SK-N-SH treated with all-trans-retinoic acid at 6 μM for 48 hours (cell line): ENCODE data around the gene PTPRCAP.

ENCODE experiments used
- ARNTL ChIP-seq: fragments of 450-650 bp; formaldehyde crosslinking; IDR thresholded peaks from 2 replicates; pipeline ENCODE4 v1.5.0; 2020; ENCODE audit warnings: low read depth, mild to moderate bottlenecking, moderate library complexity, borderline replicate concordance
- CSDC2 ChIP-seq: fragments of 250-450 bp; sonication (Bioruptor Pico); IDR thresholded peaks from 2 replicates; pipeline ENCODE4 v1.5.0; 2020; ENCODE audit warnings: mild to moderate bottlenecking, moderate library complexity
- CSRNP3 ChIP-seq: fragments of 250-450 bp; sonication (Bioruptor Pico); IDR thresholded peaks from 2 replicates; pipeline ENCODE4 v1.5.1; 2021; ENCODE audit warnings: mild to moderate bottlenecking, moderate library complexity
- OSR1 ChIP-seq: fragments of 250-450 bp; sonication (Bioruptor Pico); IDR thresholded peaks from 2 replicates; pipeline ENCODE4 v1.8.0; 2022; ENCODE audit warnings: moderate library complexity, mild to moderate bottlenecking, inconsistent platforms
- PPARA ChIP-seq: fragments of 250-450 bp; sonication (Bioruptor Pico); IDR thresholded peaks from 2 replicates; pipeline ENCODE4 v1.5.0; 2020; ENCODE audit warnings: mild to moderate bottlenecking, borderline replicate concordance
- TCF4 ChIP-seq: fragments of 250-450 bp; sonication (Bioruptor Pico); IDR thresholded peaks from 2 replicates; pipeline ENCODE4 v1.8.0; 2021; ENCODE audit warnings: mild to moderate bottlenecking, moderate library complexity, borderline replicate concordance
- TOX ChIP-seq: fragments of 250-450 bp; sonication (Bioruptor Pico); IDR thresholded peaks from 2 replicates; pipeline ENCODE4 v1.8.0; 2021; ENCODE audit warnings: mild to moderate bottlenecking, moderate library complexity, borderline replicate concordance
- ZC3H10 ChIP-seq: fragments of 250-450 bp; sonication (Bioruptor Pico); IDR thresholded peaks from 2 replicates; pipeline ENCODE4 v1.5.1; 2021; ENCODE audit warnings: mild to moderate bottlenecking, moderate library complexity
- ZFP3 ChIP-seq: fragments of 250-450 bp; sonication (Bioruptor Pico); IDR thresholded peaks from 2 replicates; pipeline ENCODE4 v1.5.0; 2020; ENCODE audit warnings: mild to moderate bottlenecking, moderate library complexity
- ZFP30 ChIP-seq: fragments of 450-650 bp; formaldehyde crosslinking; IDR thresholded peaks from 2 replicates; pipeline ENCODE4 v1.5.0; 2022; ENCODE audit warnings: mild to moderate bottlenecking, moderate library complexity
- ZNF565 ChIP-seq: fragments of 450-650 bp; formaldehyde crosslinking; conservative IDR thresholded peaks from 2 replicates; pipeline ENCODE4 v1.5.0; 2020; ENCODE audit warnings: low read depth, mild to moderate bottlenecking, moderate library complexity
- ZNF8 ChIP-seq: fragments of 450-650 bp; formaldehyde crosslinking; IDR thresholded peaks from 2 replicates; pipeline ENCODE4 v1.5.0; 2020; ENCODE audit warnings: mild to moderate bottlenecking, moderate library complexity
- TF ChIP-seq, protein P1 (sequence below): fragments of 250-450 bp; sonication (Bioruptor Pico); IDR thresholded peaks from 2 replicates; pipeline ENCODE4 v1.8.0; 2020; ENCODE audit warnings: mild to moderate bottlenecking, moderate library complexity, borderline replicate concordance

DNA sequence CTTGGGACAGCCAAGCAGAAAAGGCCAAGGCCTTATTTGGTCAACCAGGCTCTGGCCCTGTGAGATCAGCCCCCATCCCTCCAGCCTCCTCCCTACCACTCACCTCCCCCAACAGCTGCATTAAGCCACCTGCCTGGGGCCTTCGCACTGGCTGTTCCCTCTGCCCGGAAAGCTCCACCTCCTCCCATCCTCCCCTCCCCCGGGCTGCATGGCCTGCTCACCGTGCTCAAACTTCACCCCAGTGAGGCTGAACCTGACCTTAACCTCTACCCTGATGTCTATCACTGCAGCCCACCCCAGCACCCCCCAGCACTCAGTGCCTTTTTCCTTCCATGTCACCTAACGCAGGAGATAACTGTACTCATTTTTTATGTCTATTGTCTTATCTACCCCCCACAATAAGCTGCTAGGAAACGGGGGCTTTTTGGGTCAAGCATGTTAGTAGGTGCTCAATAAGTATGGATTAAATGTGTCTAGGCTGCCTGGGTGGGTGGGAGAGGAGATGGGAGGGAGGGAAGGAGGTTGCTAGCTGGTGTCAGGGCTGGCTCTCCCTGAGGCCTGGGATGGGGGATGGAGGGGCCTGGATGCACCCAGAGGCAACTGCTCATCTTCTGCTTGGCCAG, 912 bp downstream of the PTPRCAP start:
- TF ChIP-seq ZNF8 (CRISPR knock-in tag), result no peak
- no peak for TF ChIP-seq CSRNP3
- no peak for TF ChIP-seq CSDC2 (CRISPR knock-in tag)
- TF ChIP-seq TOX (CRISPR knock-in tag), result no peak
- TF ChIP-seq ZFP3 (CRISPR knock-in tag), result no peak
- no peak for TF ChIP-seq ZC3H10
- TF ChIP-seq, protein P1, sequence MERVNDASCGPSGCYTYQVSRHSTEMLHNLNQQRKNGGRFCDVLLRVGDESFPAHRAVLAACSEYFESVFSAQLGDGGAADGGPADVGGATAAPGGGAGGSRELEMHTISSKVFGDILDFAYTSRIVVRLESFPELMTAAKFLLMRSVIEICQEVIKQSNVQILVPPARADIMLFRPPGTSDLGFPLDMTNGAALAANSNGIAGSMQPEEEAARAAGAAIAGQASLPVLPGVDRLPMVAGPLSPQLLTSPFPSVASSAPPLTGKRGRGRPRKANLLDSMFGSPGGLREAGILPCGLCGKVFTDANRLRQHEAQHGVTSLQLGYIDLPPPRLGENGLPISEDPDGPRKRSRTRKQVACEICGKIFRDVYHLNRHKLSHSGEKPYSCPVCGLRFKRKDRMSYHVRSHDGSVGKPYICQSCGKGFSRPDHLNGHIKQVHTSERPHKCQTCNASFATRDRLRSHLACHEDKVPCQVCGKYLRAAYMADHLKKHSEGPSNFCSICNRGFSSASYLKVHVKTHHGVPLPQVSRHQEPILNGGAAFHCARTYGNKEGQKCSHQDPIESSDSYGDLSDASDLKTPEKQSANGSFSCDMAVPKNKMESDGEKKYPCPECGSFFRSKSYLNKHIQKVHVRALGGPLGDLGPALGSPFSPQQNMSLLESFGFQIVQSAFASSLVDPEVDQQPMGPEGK (CRISPR knock-in tag), result no peak
- no peak for TF ChIP-seq ZFP30 (CRISPR knock-in tag)
- TF ChIP-seq PPARA, result no peak
- TF ChIP-seq ARNTL (CRISPR knock-in tag), result no peak
- no peak for TF ChIP-seq TCF4 (CRISPR knock-in tag)
- no peak for TF ChIP-seq ZNF565 (CRISPR knock-in tag)
- no peak for TF ChIP-seq OSR1 (CRISPR knock-in tag)
